T-cell (primary cell): Measurements from ENCODE around the gene LY6G5C. TPM values are rescaled to one million over a fixed set of nuclear protein-coding genes. Genes with fewer than 3 reads are reported as not detected.

Experiments
- ATAC-seq, 4 experiments: fragments of 200-7000 bp in 3 of 4; fragments of 150-1000 bp in 1 of 4; cut with Tn5 transposase; replicated peaks in 1 of 4; 1 replicate in 3 of 4; 2 replicates in 1 of 4; pipeline ENCODE4 v1.10.0; 2021; ENCODE audit warnings: moderate library complexity in 3 of 4, mild to moderate bottlenecking in 2 of 4, moderate number of reproducible peaks in 1 of 4
- CTCF ChIA-PET, 2 donors: fragments of 300-600 bp; sonication (Branson Sonifier 250); formaldehyde crosslinking; loops; one replicate each; lab custom pipeline; 2022; ENCODE audit warnings: antibody characterized with exemption in 2 of 2; lab: Charles Lee
- POLR2A ChIA-PET, 2 donors: fragments of 300-600 bp; sonication (Branson Sonifier 250); formaldehyde crosslinking; loops; one replicate each; lab custom pipeline; 2022; ENCODE audit warnings: antibody characterized with exemption in 2 of 2; lab: Charles Lee
- DNase-seq, 35 experiments: peaks; one replicate each; pipeline versions ENCODE4 v3.0.0 to v3.0.0-alpha.2; 2013 to 2023
- H3K27ac ChIP-seq: one replicate; pipeline ENCODE4 v1.5.1; 2013; ENCODE audit warnings: low read length
- H3K27me3 ChIP-seq, 2 experiments: replicated peaks in 1 of 2; 1 replicate in 1 of 2; 2 replicates in 1 of 2; pipeline versions ENCODE4 v1.6.1 to v1.7.0; 2013; ENCODE audit warnings: low read length in 1 of 2, mixed read lengths in 1 of 2; ENCODE audit not compliant: control insufficient read depth in 2 of 2, insufficient read depth in 2 of 2; ENCODE audit errors: extremely low read depth in 1 of 2
- H3K36me3 ChIP-seq, 2 donors: 1 replicate in 1 of 2; 2 replicates in 1 of 2; pipeline versions ENCODE4 v1.6.1 to v1.7.0; 2013; ENCODE audit warnings: low read length in 1 of 2; ENCODE audit not compliant: control insufficient read depth in 2 of 2, insufficient read depth in 1 of 2; ENCODE audit errors: extremely low read depth in 1 of 2
- H3K4me1 ChIP-seq, 2 experiments: 1 replicate in 1 of 2; 2 replicates in 1 of 2; pipeline versions ENCODE4 v1.6.1 to v1.7.0; 2013; ENCODE audit warnings: low read length in 2 of 2, mixed read lengths in 1 of 2; ENCODE audit not compliant: insufficient read depth in 2 of 2, control insufficient read depth in 1 of 2; ENCODE audit errors: extremely low read depth in 1 of 2
- H3K4me3 ChIP-seq, 2 donors: 1 replicate in 1 of 2; 2 replicates in 1 of 2; pipeline versions ENCODE4 v1.5.1 to v1.7.0; 2013; ENCODE audit warnings: mild to moderate bottlenecking in 2 of 2, low read length in 1 of 2, moderate library complexity in 1 of 2; ENCODE audit not compliant: control insufficient read depth in 1 of 2; ENCODE audit errors: extremely low read depth in 1 of 2
- H3K9me3 ChIP-seq: 2 replicates; pipeline ENCODE4 v1.7.0; 2013
- H3K27ac Mint-ChIP-seq, 2 donors: one replicate each; pipeline ENCODE4 v1.8.0; 2020 to 2021; ENCODE audit warnings: mild to moderate bottlenecking in 2 of 2, mixed read lengths in 2 of 2
- H3K27me3 Mint-ChIP-seq, 2 donors: one replicate each; pipeline ENCODE4 v1.8.0; 2021 to 2022; ENCODE audit warnings: mixed read lengths in 2 of 2
- H3K36me3 Mint-ChIP-seq: one replicate; pipeline ENCODE4 v1.8.0; 2021; ENCODE audit warnings: mixed read lengths
- H3K4me1 Mint-ChIP-seq, 3 donors: one replicate each; pipeline ENCODE4 v1.8.0; 2020 to 2022; ENCODE audit warnings: mixed read lengths in 3 of 3, mild to moderate bottlenecking in 1 of 3
- H3K4me3 Mint-ChIP-seq, 3 donors: one replicate each; pipeline ENCODE4 v1.8.0; 2020 to 2022; ENCODE audit warnings: mild to moderate bottlenecking in 3 of 3, mixed read lengths in 3 of 3, moderate library complexity in 3 of 3
- H3K9me3 Mint-ChIP-seq, 3 donors: one replicate each; pipeline ENCODE4 v1.8.0; 2020 to 2022; ENCODE audit warnings: mixed read lengths in 3 of 3
- WGBS: methylation state at CpG from one replicate; pipeline ENCODE4 v1.1.5; 2013; ENCODE audit warnings: missing lambda C conversion rate; ENCODE audit not compliant: insufficient coverage; 5-methylcytosine and 5-hydroxymethylcytosine counted together
- total RNA-seq, 35 experiments: library from RNA in 6 of 35; stranded (reverse) in 6 of 35; fragments of 120-200 nt in 1 of 35; gene quantifications; one replicate each; pipeline versions ENCODE4 v1.2.1 to v1.2.4 and lab custom pipeline; 2013 to 2026

LY6G5C gene
- total RNA-seq, 5 donors from 2014 or later (not counting 1 experiment from before 2014, with no cell fraction given): 0.75 to 8.8 (median 5.8) TPM

GRCh38 chr6:31634131-31634530, 46.7 kb downstream of the LY6G5C start:
- Mint-ChIP-seq H3K4me3 (no peak overlapping the region), H3K4me1 (peaks cover 0 to 6% (median 0%) of the 10 kb centered on the region in 3 donors), H3K36me3 (peaks cover 52% of the 10 kb centered on the region), H3K9me3 (no peaks in the 10 kb centered on the region), H3K27ac (no peak overlapping the region), H3K27me3 (no peaks in the 10 kb centered on the region)
- H3K36me3 ChIP-seq: peaks cover 37 to 97% of the 10 kb centered on the region in 2 donors
- no peaks in the 10 kb centered on the region for H3K9me3 ChIP-seq
- ATAC-seq: no peak
- ChIA-PET CTCF (no interaction called here), POLR2A (interaction anchor here in 1 of 2 donors (1.0 kb wide), 1 partner anchor 35 kb away, joined by 10 read pairs; no protein-coding TSS in a partner anchor)
- no peak overlapping the region for H3K4me3 ChIP-seq
- no peak for DNase-seq
- no CpG with 5 or more reads among the region's 3 CpGs for WGBS
- H3K27ac ChIP-seq: no peak overlapping the region
- no peaks in the 10 kb centered on the region for H3K4me1 ChIP-seq
- H3K27me3 ChIP-seq: no peaks in the 10 kb centered on the region

GRCh38 chr6:31633447-31633846, 47.4 kb downstream of the LY6G5C start:
- WGBS: 92% methylated on average over 5 of the region's 7 CpGs
- CTCF ChIA-PET: no interaction called here
- no peak overlapping the region for H3K27ac Mint-ChIP-seq

GRCh38 chr6:31632279-31632946, 48.5 kb downstream of the LY6G5C start:
- DNase-seq (no peak), ATAC-seq (no peak)
- WGBS: 98% methylated on average over 9 of the region's 26 CpGs
- H3K4me1 Mint-ChIP-seq: peaks cover 0 to 11% (median 3%) of the 10 kb centered on the region in 3 donors
- Histone ChIP-seq H3K9me3 (no peaks in the 10 kb centered on the region), H3K36me3 (peaks cover 39 to 98% of the 10 kb centered on the region in 2 donors), H3K4me3 (no peak overlapping the region), H3K27me3 (no peaks in the 10 kb centered on the region), H3K27ac (no peak overlapping the region), H3K4me1 (no peaks in the 10 kb centered on the region)
- CTCF ChIA-PET: no interaction called here
- H3K4me3 Mint-ChIP-seq: no peak overlapping the region
- H3K9me3 Mint-ChIP-seq: no peaks in the 10 kb centered on the region
- POLR2A ChIA-PET: no interaction called here
- no peaks in the 10 kb centered on the region for H3K27me3 Mint-ChIP-seq
- no peak overlapping the region for H3K27ac Mint-ChIP-seq
- peaks cover 62% of the 10 kb centered on the region for H3K36me3 Mint-ChIP-seq

More at GRCh38 chr6:31633447-31633846, 47.4 kb downstream of the LY6G5C start:
- Histone ChIP-seq H3K27ac (no peak overlapping the region), H3K4me1 (no peaks in the 10 kb centered on the region), H3K36me3 (peaks cover 37 to 97% of the 10 kb centered on the region in 2 donors), H3K4me3 (no peak overlapping the region), H3K27me3 (no peaks in the 10 kb centered on the region), H3K9me3 (no peaks in the 10 kb centered on the region)
- DNase-seq (no peak), ATAC-seq (no peak)
- Mint-ChIP-seq H3K4me1 (peaks cover 0 to 6% (median 0%) of the 10 kb centered on the region in 3 donors), H3K36me3 (peaks cover 52% of the 10 kb centered on the region), H3K27me3 (no peaks in the 10 kb centered on the region), H3K9me3 (no peaks in the 10 kb centered on the region), H3K4me3 (no peak overlapping the region)
- POLR2A ChIA-PET: interaction anchor here in 1 of 2 donors (1.0 kb wide), 1 partner anchor 35 kb away, joined by 10 read pairs; no protein-coding TSS in a partner anchor

GRCh38 chr6:31631681-31632278, 49.1 kb downstream of the LY6G5C start:
- H3K27ac Mint-ChIP-seq: no peak overlapping the region

GRCh38 chr6:31631209-31631608, 49.7 kb downstream of the LY6G5C start:
- Mint-ChIP-seq H3K36me3 (peaks cover 60% of the 10 kb centered on the region), H3K4me1 (peaks cover 0 to 14% (median 3%) of the 10 kb centered on the region in 3 donors), H3K9me3 (no peaks in the 10 kb centered on the region), H3K4me3 (no peak overlapping the region), H3K27ac (no peak overlapping the region), H3K27me3 (no peaks in the 10 kb centered on the region)
- no peaks in the 10 kb centered on the region for H3K9me3 ChIP-seq
- peaks cover 40 to 98% of the 10 kb centered on the region in 2 donors for H3K36me3 ChIP-seq
- no peak overlapping the region for H3K27ac ChIP-seq
- ATAC-seq (peak in 1 of 4 experiments; percentile 10), DNase-seq (no peak)
- CTCF ChIA-PET: no interaction called here
- no peaks in the 10 kb centered on the region for H3K4me1 ChIP-seq
- H3K27me3 ChIP-seq: no peaks in the 10 kb centered on the region
- POLR2A ChIA-PET: no interaction called here
- 99% methylated on average over 9 of the region's 16 CpGs for WGBS
- no peak overlapping the region for H3K4me3 ChIP-seq

More at GRCh38 chr6:31631681-31632278, 49.1 kb downstream of the LY6G5C start:
- Mint-ChIP-seq H3K36me3 (peaks cover 61% of the 10 kb centered on the region), H3K4me1 (peaks cover 0 to 14% (median 3%) of the 10 kb centered on the region in 3 donors), H3K27me3 (no peaks in the 10 kb centered on the region), H3K4me3 (no peak overlapping the region), H3K9me3 (no peaks in the 10 kb centered on the region)
- 97% methylated on average over 19 of the region's 32 CpGs for WGBS
- Histone ChIP-seq H3K9me3 (no peaks in the 10 kb centered on the region), H3K36me3 (peaks cover 40 to 98% of the 10 kb centered on the region in 2 donors), H3K27ac (no peak overlapping the region), H3K4me1 (no peaks in the 10 kb centered on the region), H3K27me3 (no peaks in the 10 kb centered on the region), H3K4me3 (no peak overlapping the region)
- DNase-seq: no peak
- POLR2A ChIA-PET: no interaction called here
- ATAC-seq: peak in 1 of 4 experiments; percentile 5
- CTCF ChIA-PET: no interaction called here

GRCh38 chr6:31630177-31630934, 50.5 kb downstream of the LY6G5C start:
- Histone ChIP-seq H3K27ac (no peak overlapping the region), H3K9me3 (no peaks in the 10 kb centered on the region), H3K4me3 (no peak overlapping the region), H3K4me1 (no peaks in the 10 kb centered on the region), H3K27me3 (no peaks in the 10 kb centered on the region), H3K36me3 (peaks cover 33 to 98% of the 10 kb centered on the region in 2 donors)
- H3K27ac Mint-ChIP-seq: no peak overlapping the region
- POLR2A ChIA-PET: no interaction called here
- H3K4me3 Mint-ChIP-seq: no peak overlapping the region
- H3K27me3 Mint-ChIP-seq: no peaks in the 10 kb centered on the region
- CTCF ChIA-PET: no interaction called here
- peaks cover 0 to 14% (median 3%) of the 10 kb centered on the region in 3 donors for H3K4me1 Mint-ChIP-seq
- H3K9me3 Mint-ChIP-seq: no peaks in the 10 kb centered on the region
- 93% methylated on average over 14 of the region's 25 CpGs for WGBS
- peaks cover 60% of the 10 kb centered on the region for H3K36me3 Mint-ChIP-seq
- DNase-seq (no peak), ATAC-seq (no peak)
